IPS-18a (cell line): ENCODE measurements around the gene FTCDNL1.

ENCODE experiments used
- H3K27ac ChIP-seq: one replicate; pipeline ENCODE4 v1.5.1; 2013; ENCODE audit warnings: low read length
- H3K27me3 ChIP-seq: one replicate; pipeline ENCODE4 v1.6.1; 2013; ENCODE audit warnings: mild to moderate bottlenecking, low read length; ENCODE audit not compliant: control insufficient read depth, insufficient read depth
- H3K36me3 ChIP-seq: one replicate; pipeline ENCODE4 v1.6.1; 2013; ENCODE audit warnings: low read depth, low read length; ENCODE audit not compliant: control insufficient read depth
- H3K4me1 ChIP-seq: one replicate; pipeline ENCODE4 v1.6.1; 2013; ENCODE audit warnings: low read depth, low read length; ENCODE audit not compliant: control insufficient read depth
- H3K4me3 ChIP-seq: one replicate; pipeline ENCODE4 v1.5.1; 2013; ENCODE audit warnings: low read length
- H3K9ac ChIP-seq: one replicate; pipeline ENCODE4 v1.6.1; 2013; ENCODE audit warnings: mild to moderate bottlenecking, low read length, moderate library complexity
- H3K9me3 ChIP-seq: one replicate; pipeline ENCODE4 v1.6.1; 2013; ENCODE audit warnings: low read depth, low read length; ENCODE audit not compliant: control insufficient read depth

Gene FTCDNL1

DNA sequence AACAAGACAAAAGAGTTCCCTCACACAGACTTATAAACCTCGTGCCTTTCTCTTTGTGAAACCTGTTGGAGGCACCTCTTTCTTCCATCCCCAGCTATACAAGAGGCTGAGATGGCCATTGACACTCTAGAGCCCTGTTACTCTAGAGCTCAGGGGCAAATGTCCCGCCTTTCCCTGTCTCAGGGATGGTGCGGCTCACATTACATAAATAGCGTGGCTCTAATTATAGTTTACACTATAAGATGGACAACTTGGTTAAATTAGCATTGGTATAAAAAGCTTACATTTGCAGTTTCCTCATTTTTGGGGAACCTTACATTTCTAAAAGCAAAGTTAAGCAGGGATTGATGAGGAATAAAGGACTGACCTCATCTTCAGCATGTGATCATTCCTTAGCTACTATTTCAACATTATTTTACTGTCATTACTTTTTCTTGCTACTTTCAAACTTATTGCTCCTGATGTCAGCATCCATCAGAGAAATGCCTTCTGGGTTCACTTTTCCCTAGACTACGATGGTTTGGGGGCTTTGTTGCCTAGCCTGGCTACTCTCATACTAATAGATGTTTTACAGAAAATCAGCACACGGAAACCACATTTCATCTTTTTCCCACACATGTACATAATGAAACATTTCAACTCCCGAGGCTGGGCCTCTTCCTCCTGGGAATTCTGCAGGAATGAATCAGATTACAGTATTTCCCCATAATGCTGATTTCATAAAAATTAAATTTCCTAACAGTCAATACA lies 40.4 kb downstream of the FTCDNL1 start:
- Histone ChIP-seq H3K9me3 (no peaks in the 10 kb centered on the region), H3K4me3 (no peak overlapping the region), H3K27ac (no peak overlapping the region)

DNA sequence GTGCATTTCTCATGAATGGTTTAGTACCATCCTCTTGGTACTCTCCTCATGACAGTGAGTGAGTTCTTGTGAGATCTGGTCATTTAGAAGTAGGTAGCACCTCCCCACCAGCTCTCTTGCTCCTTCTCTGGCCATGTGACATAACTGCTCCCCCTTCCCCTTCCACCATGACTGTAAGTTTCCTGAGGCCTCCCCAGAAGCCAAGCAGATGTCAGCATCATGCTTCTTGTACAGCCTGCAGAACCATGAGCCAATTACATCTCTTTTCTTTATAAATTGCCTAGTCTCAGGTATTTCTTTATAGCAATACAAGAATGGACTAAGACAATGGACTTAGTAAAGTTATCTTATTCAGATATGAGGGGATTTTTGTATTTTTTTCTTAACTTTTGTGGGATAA lies 43.0 kb downstream of the FTCDNL1 start:
- H3K4me1 ChIP-seq, result peaks cover 32% of the 10 kb centered on the region
- no peaks in the 10 kb centered on the region for H3K27me3 ChIP-seq
- H3K9me3 ChIP-seq, result no peaks in the 10 kb centered on the region
- no peaks in the 10 kb centered on the region for H3K36me3 ChIP-seq
- H3K4me3 ChIP-seq, result no peak overlapping the region
- H3K27ac ChIP-seq, result no peak overlapping the region
- H3K9ac ChIP-seq, result no peak overlapping the region

More for the DNA sequence above, 40.4 kb downstream of the FTCDNL1 start:
- Histone ChIP-seq H3K9ac (no peak overlapping the region), H3K36me3 (no peaks in the 10 kb centered on the region), H3K4me1 (peaks cover 24% of the 10 kb centered on the region), H3K27me3 (no peaks in the 10 kb centered on the region)

DNA sequence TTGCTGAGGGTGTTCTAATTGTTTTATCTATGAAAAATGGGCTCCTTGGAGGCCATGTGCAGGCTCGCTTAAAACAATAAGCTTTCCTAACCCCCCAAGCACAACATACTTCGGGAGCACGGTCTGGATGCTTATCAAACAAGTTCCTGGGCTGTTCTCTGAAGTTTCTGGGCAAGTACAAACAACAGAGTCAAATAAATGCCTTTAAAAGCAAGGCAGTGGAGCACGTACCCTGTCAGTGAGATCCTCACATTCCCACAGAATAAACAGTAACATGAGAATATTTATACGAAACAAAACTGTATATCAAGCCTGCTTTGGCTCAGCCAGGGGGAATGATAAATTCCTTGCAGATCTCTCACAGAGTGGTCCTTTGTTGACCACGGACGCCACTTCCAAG lies 44.8 kb downstream of the FTCDNL1 start:
- Histone ChIP-seq H3K4me1 (peaks cover 17% of the 10 kb centered on the region), H3K9me3 (no peaks in the 10 kb centered on the region), H3K36me3 (no peaks in the 10 kb centered on the region), H3K27ac (no peak overlapping the region), H3K27me3 (no peaks in the 10 kb centered on the region), H3K4me3 (no peak overlapping the region), H3K9ac (no peak overlapping the region)

DNA sequence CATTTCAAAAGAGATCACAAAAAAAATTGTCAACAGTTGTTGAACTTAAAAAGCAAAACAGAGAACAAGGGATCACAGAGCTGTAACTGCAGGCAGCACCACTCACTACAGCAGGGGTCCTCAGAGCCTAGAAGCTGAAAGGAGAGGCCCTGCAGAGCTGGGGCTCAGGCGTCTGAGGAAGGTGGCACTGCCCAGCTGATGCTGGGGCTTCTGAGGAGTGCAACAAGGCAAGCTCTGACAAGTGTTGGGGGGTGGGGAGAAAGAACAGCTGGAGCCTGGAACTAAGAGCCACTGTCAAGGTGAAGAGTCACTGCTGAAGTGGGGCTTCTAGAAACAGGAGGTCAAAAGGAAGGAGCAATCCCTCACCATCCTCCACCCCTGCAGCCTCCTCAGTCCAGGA lies 46.2 kb downstream of the FTCDNL1 start:
- H3K27me3 ChIP-seq, result no peaks in the 10 kb centered on the region
- H3K4me3 ChIP-seq, result no peak overlapping the region
- peaks cover 8% of the 10 kb centered on the region for H3K4me1 ChIP-seq
- H3K27ac ChIP-seq, result no peak overlapping the region
- no peaks in the 10 kb centered on the region for H3K36me3 ChIP-seq
- no peak overlapping the region for H3K9ac ChIP-seq
- H3K9me3 ChIP-seq, result no peaks in the 10 kb centered on the region

DNA sequence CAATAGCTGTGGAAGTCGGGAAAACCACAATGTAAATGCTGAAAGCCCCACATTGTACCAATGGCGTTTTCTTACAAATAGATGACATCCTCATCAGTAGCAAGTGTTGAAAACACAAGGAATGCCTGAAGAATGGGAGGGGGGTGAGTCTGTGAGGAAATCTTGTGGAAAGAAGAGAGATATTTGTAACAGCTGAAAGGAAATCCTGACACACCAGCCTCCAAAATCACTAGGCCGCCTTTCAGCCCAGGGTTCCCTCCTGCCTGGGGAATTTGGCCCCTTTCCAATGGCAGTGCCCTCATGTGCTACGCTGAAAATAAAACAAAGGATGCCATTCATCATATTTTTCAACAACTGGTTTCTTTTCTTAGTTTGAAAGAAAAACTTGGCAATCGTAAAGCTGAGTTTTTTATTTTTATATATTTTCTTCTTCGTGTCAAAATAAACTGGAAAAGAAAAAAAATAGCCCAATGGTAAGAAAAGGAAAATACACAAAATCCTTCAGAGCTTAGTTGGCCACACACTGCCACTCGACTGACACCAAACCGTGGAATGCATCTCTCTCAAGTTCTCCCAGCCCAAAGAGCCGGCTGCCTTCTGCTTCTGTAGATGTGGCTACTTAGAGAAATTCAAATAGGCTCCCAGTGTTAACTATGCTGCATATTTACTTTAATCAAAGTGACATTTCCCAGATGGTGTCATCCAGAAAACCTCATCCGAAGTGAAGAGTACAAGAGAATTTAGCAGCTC lies 52.0 kb downstream of the FTCDNL1 start:
- Histone ChIP-seq H3K36me3 (no peaks in the 10 kb centered on the region), H3K9ac (no peak overlapping the region), H3K4me3 (no peak overlapping the region), H3K27me3 (no peaks in the 10 kb centered on the region), H3K4me1 (peaks cover 11% of the 10 kb centered on the region), H3K9me3 (no peaks in the 10 kb centered on the region), H3K27ac (no peak overlapping the region)

DNA sequence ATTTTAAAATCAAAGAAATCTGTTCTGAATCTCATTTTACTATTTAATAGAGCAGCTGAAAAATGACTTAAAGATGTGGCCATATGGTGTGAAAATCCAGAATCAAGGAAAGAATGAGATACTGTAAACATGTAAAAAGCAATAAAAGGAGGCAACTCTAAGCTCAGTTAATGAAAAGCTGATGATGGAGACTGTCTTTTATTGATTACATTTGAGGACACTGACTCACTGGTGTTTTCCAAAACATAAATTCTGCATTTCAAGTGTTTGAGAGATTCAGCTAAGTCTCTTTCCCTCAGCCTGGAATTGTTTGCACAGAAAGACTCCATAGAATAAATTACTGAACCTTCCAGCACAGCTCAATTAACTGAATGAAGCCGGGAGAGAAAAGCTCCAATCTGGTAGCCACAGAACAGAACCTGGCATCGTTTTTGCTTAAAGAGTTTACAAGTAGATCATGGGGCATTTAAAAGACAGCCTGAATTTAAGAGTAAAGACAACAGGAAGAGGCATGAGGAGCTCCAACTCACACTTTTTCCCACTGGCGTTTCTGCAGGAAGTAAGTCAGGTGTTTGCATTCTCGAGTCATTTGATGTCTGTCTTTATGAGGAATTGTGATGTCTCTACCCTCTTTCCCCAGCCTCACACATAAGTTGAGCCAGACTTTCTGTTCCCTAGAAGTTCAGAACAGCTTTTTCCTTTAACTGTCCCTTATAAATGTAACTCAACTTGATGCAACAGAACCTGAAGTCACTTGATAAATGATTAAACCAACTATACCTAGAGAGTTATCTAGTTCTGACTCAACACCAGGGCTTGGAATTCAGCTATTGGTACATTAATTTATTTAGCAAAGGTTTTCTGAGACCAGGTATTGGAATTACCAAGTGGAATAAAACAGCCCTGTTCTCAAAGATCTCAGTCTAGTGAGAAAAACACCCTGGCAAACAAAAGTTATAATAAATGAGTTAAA lies 53.3 kb downstream of the FTCDNL1 start:
- Histone ChIP-seq H3K9me3 (no peaks in the 10 kb centered on the region), H3K4me3 (no peak overlapping the region), H3K27me3 (no peaks in the 10 kb centered on the region), H3K27ac (no peak overlapping the region), H3K36me3 (no peaks in the 10 kb centered on the region), H3K9ac (no peak overlapping the region), H3K4me1 (peaks cover 24% of the 10 kb centered on the region)

DNA sequence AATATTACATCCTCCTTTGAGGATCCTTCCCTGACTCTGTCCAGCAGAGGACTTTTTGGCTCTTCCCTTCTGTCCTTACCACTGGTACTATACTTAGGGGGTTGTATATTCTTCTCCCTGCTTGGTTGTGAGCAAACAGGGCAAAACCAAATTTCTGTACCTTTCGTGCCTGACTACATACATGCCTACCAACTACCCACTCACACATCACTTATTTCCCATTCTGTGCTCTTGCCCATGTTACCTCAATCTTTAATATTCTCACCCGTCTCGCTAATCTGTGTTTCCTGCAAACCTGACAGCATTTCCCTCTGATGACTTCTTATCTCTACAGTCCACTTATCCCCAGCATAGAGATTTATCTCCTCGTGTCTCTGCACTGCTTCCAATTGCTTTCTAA lies 58.6 kb downstream of the FTCDNL1 start:
- Histone ChIP-seq H3K9ac (no peak overlapping the region), H3K9me3 (no peaks in the 10 kb centered on the region), H3K4me1 (peaks cover 28% of the 10 kb centered on the region), H3K27me3 (no peaks in the 10 kb centered on the region), H3K4me3 (no peak overlapping the region), H3K27ac (no peak overlapping the region), H3K36me3 (no peaks in the 10 kb centered on the region)

DNA sequence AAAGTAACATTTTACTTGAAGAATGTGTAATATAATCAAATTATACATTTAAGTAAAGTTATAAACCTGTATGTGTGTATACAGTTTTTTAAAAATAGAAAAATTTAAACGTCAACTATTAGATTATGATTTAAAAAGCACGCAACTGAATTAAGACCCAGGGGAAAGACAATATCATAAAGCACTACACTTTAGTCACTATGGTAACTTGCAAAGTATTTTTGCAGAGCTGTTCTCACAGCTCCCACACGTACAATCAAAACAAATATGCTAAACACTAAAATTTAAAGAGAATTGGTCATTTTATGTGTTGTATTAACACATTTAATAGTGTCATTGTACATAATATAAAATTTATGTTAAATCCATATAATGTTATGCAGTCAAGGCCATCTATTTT lies 59.7 kb downstream of the FTCDNL1 start:
- no peak overlapping the region for H3K27ac ChIP-seq
- no peaks in the 10 kb centered on the region for H3K36me3 ChIP-seq
- no peak overlapping the region for H3K9ac ChIP-seq
- H3K4me1 ChIP-seq, result peaks cover 28% of the 10 kb centered on the region
- H3K9me3 ChIP-seq, result no peaks in the 10 kb centered on the region
- H3K27me3 ChIP-seq, result no peaks in the 10 kb centered on the region
- H3K4me3 ChIP-seq, result no peak overlapping the region

DNA sequence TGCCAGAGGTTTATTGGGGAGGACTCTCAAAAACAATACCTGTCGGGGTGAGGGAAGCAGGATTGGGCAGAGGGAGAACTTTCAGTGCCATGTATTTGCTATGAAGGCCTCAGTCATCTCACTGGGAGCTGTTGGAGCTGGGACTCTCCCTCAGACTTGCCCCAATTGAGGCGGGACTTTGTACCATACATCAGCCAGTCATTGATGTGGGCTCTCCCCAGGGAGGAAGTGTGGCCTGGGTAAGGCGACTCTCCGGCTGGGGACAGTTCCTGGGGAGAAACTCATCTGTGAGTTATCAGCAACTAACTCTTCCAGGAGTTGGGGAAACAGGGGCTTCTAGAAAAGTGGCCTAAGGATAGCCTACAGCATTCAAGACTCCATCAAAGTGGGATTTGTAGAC lies 66.5 kb downstream of the FTCDNL1 start:
- H3K9ac ChIP-seq, result no peak overlapping the region
- H3K27ac ChIP-seq, result no peak overlapping the region

DNA sequence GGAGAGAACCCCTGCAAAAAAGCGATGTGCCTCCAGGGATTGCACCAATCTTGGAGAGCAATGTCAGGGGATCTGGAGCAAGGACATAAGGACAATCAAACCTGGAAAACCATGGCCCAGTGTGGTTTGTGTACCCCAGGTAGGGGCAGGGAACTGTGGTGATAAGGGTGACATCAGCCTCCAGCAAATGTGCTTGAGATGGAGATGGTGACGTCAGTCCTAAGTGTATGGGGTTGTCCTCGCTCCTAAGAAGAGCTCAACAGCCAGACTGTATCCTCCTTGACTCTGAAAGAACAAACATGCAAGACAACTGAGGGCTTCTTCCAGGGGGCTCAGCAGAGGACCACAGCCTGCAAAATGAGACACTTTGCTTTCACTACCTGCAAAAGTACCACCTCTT lies 71.4 kb downstream of the FTCDNL1 start:
- no peak overlapping the region for H3K4me3 ChIP-seq
- H3K9me3 ChIP-seq, result no peaks in the 10 kb centered on the region
- H3K27me3 ChIP-seq, result no peaks in the 10 kb centered on the region
- no peak overlapping the region for H3K27ac ChIP-seq
- no peaks in the 10 kb centered on the region for H3K36me3 ChIP-seq
- H3K4me1 ChIP-seq, result no peaks in the 10 kb centered on the region
- H3K9ac ChIP-seq, result no peak overlapping the region

More for the DNA sequence above, 66.5 kb downstream of the FTCDNL1 start:
- no peaks in the 10 kb centered on the region for H3K9me3 ChIP-seq
- no peaks in the 10 kb centered on the region for H3K36me3 ChIP-seq
- H3K27me3 ChIP-seq, result no peaks in the 10 kb centered on the region
- H3K4me3 ChIP-seq, result no peak overlapping the region
- H3K4me1 ChIP-seq, result no peaks in the 10 kb centered on the region

DNA sequence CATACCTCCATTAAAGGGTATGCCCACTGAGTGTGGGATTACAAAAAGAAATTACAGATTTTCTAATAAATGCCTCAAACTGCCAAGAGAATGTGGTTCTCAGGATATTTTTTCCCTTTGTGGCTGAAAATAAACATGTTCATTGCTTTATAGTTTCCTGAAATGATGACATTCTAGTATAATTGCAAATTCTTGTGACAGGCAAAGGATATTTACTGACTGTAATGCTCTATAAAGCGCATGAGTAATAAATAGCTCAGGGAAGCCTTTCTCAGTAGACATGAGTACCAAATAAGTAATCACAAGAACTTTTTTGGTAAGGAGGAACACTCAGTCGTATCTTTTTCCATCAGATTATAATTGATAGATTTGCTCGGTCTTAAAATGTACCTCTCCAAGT lies 72.3 kb downstream of the FTCDNL1 start:
- Histone ChIP-seq H3K4me3 (no peak overlapping the region), H3K9ac (no peak overlapping the region), H3K36me3 (no peaks in the 10 kb centered on the region), H3K4me1 (no peaks in the 10 kb centered on the region), H3K27ac (no peak overlapping the region), H3K9me3 (no peaks in the 10 kb centered on the region), H3K27me3 (no peaks in the 10 kb centered on the region)
